ENCODE measurements around the gene DMD.

DMD gene

GRCh38 chrX:31138124-31138523, 2073.2 kb downstream of the DMD start:
- no peak overlapping the region for H3K9ac ChIP-seq (ENCODE audit: low read length in 2 of 2)
- H3K27ac ChIP-seq (ENCODE audit: low read length): no peak overlapping the region
- no peaks in the 10 kb centered on the region for H3K4me1 ChIP-seq (ENCODE audit: control insufficient read depth, insufficient read depth, low read length)
- H3K27me3 ChIP-seq (ENCODE audit: control insufficient read depth in 1 of 2, insufficient read depth in 2 of 2, low read length in 2 of 2): no peaks in the 10 kb centered on the region
- peaks cover 2 to 3% of the 10 kb centered on the region in 2 donors for H3K9me3 ChIP-seq (ENCODE audit: control insufficient read depth in 2 of 2, low read length in 2 of 2)
- peaks cover 3 to 5% of the 10 kb centered on the region in 2 donors for H3K36me3 ChIP-seq (ENCODE audit: control insufficient read depth in 2 of 2, insufficient read depth in 2 of 2, low read length in 2 of 2)
- no peak overlapping the region for H3K4me3 ChIP-seq (ENCODE audit: low read length in 2 of 2)

- H3K4me1 ChIP-seq (ENCODE audit: control insufficient read depth, insufficient read depth, low read length): no peaks in the 10 kb centered on the region
- H3K27me3 ChIP-seq (ENCODE audit: control insufficient read depth in 1 of 2, insufficient read depth in 2 of 2, low read length in 2 of 2): no peaks in the 10 kb centered on the region
- peaks cover 3 to 5% of the 10 kb centered on the region in 2 donors for H3K36me3 ChIP-seq (ENCODE audit: control insufficient read depth in 2 of 2, insufficient read depth in 2 of 2, low read length in 2 of 2)
- no peak overlapping the region for H3K27ac ChIP-seq (ENCODE audit: low read length)
- H3K9ac ChIP-seq (ENCODE audit: low read length in 2 of 2): no peak overlapping the region
- H3K9me3 ChIP-seq (ENCODE audit: control insufficient read depth in 2 of 2, low read length in 2 of 2): peaks cover 2 to 3% of the 10 kb centered on the region in 2 donors
- H3K4me3 ChIP-seq (ENCODE audit: low read length in 2 of 2): no peak overlapping the region
Measured at GRCh38 chrX:31136144-31136611, 2075.2 kb downstream of the DMD start.

GRCh38 chrX:31132821-31133241, 2078.5 kb downstream of the DMD start:
- Histone ChIP-seq H3K9ac (ENCODE audit: low read length in 2 of 2) (no peak overlapping the region), H3K36me3 (ENCODE audit: control insufficient read depth in 2 of 2, insufficient read depth in 2 of 2, low read length in 2 of 2) (peaks cover 0 to 3% of the 10 kb centered on the region in 2 donors), H3K27ac (ENCODE audit: low read length) (no peak overlapping the region), H3K27me3 (ENCODE audit: control insufficient read depth in 1 of 2, insufficient read depth in 2 of 2, low read length in 2 of 2) (no peaks in the 10 kb centered on the region), H3K9me3 (ENCODE audit: control insufficient read depth in 2 of 2, low read length in 2 of 2) (peaks cover 0 to under 1% of the 10 kb centered on the region in 2 donors), H3K4me1 (ENCODE audit: control insufficient read depth, insufficient read depth, low read length) (no peaks in the 10 kb centered on the region), H3K4me3 (ENCODE audit: low read length in 2 of 2) (no peak overlapping the region)

GRCh38 chrX:31130457-31131220, 2080.7 kb downstream of the DMD start:
- Histone ChIP-seq H3K27ac (ENCODE audit: low read length) (no peak overlapping the region), H3K9me3 (ENCODE audit: control insufficient read depth in 2 of 2, low read length in 2 of 2) (no peaks in the 10 kb centered on the region), H3K9ac (ENCODE audit: low read length in 2 of 2) (no peak overlapping the region), H3K4me1 (ENCODE audit: control insufficient read depth, insufficient read depth, low read length) (no peaks in the 10 kb centered on the region), H3K4me3 (ENCODE audit: low read length in 2 of 2) (no peak overlapping the region), H3K27me3 (ENCODE audit: control insufficient read depth in 1 of 2, insufficient read depth in 2 of 2, low read length in 2 of 2) (no peaks in the 10 kb centered on the region), H3K36me3 (ENCODE audit: control insufficient read depth in 2 of 2, insufficient read depth in 2 of 2, low read length in 2 of 2) (no peaks in the 10 kb centered on the region)

- Histone ChIP-seq H3K9me3 (ENCODE audit: control insufficient read depth in 2 of 2, low read length in 2 of 2) (no peaks in the 10 kb centered on the region), H3K27ac (ENCODE audit: low read length) (no peak overlapping the region), H3K4me1 (ENCODE audit: control insufficient read depth, insufficient read depth, low read length) (no peaks in the 10 kb centered on the region), H3K27me3 (ENCODE audit: control insufficient read depth in 1 of 2, insufficient read depth in 2 of 2, low read length in 2 of 2) (no peaks in the 10 kb centered on the region), H3K9ac (ENCODE audit: low read length in 2 of 2) (no peak overlapping the region), H3K4me3 (ENCODE audit: low read length in 2 of 2) (no peak overlapping the region), H3K36me3 (ENCODE audit: control insufficient read depth in 2 of 2, insufficient read depth in 2 of 2, low read length in 2 of 2) (no peaks in the 10 kb centered on the region)
Measured at GRCh38 chrX:31128855-31129254, 2082.5 kb downstream of the DMD start.

- Histone ChIP-seq H3K27ac (ENCODE audit: low read length) (no peak overlapping the region), H3K9me3 (ENCODE audit: control insufficient read depth in 2 of 2, low read length in 2 of 2) (no peaks in the 10 kb centered on the region), H3K4me3 (ENCODE audit: low read length in 2 of 2) (no peak overlapping the region), H3K27me3 (ENCODE audit: control insufficient read depth in 1 of 2, insufficient read depth in 2 of 2, low read length in 2 of 2) (no peaks in the 10 kb centered on the region), H3K4me1 (ENCODE audit: control insufficient read depth, insufficient read depth, low read length) (no peaks in the 10 kb centered on the region), H3K9ac (ENCODE audit: low read length in 2 of 2) (no peak overlapping the region), H3K36me3 (ENCODE audit: control insufficient read depth in 2 of 2, insufficient read depth in 2 of 2, low read length in 2 of 2) (no peaks in the 10 kb centered on the region)
Measured at GRCh38 chrX:31127716-31128115, 2083.6 kb downstream of the DMD start.

GRCh38 chrX:31126205-31126604, 2085.1 kb downstream of the DMD start:
- Histone ChIP-seq H3K4me1 (ENCODE audit: control insufficient read depth, insufficient read depth, low read length) (no peaks in the 10 kb centered on the region), H3K9me3 (ENCODE audit: control insufficient read depth in 2 of 2, low read length in 2 of 2) (no peaks in the 10 kb centered on the region), H3K27ac (ENCODE audit: low read length) (no peak overlapping the region), H3K9ac (ENCODE audit: low read length in 2 of 2) (no peak overlapping the region), H3K4me3 (ENCODE audit: low read length in 2 of 2) (no peak overlapping the region), H3K36me3 (ENCODE audit: control insufficient read depth in 2 of 2, insufficient read depth in 2 of 2, low read length in 2 of 2) (no peaks in the 10 kb centered on the region), H3K27me3 (ENCODE audit: control insufficient read depth in 1 of 2, insufficient read depth in 2 of 2, low read length in 2 of 2) (no peaks in the 10 kb centered on the region)

- Histone ChIP-seq H3K9ac (ENCODE audit: low read length in 2 of 2) (no peak overlapping the region), H3K4me1 (ENCODE audit: control insufficient read depth, insufficient read depth, low read length) (no peaks in the 10 kb centered on the region), H3K36me3 (ENCODE audit: control insufficient read depth in 2 of 2, insufficient read depth in 2 of 2, low read length in 2 of 2) (no peaks in the 10 kb centered on the region), H3K9me3 (ENCODE audit: control insufficient read depth in 2 of 2, low read length in 2 of 2) (no peaks in the 10 kb centered on the region), H3K4me3 (ENCODE audit: low read length in 2 of 2) (no peak overlapping the region), H3K27ac (ENCODE audit: low read length) (no peak overlapping the region), H3K27me3 (ENCODE audit: control insufficient read depth in 1 of 2, insufficient read depth in 2 of 2, low read length in 2 of 2) (no peaks in the 10 kb centered on the region)
Measured at GRCh38 chrX:31124536-31124935, 2086.8 kb downstream of the DMD start.

GRCh38 chrX:31123335-31123734, 2088.0 kb downstream of the DMD start:
- Histone ChIP-seq H3K36me3 (ENCODE audit: control insufficient read depth in 2 of 2, insufficient read depth in 2 of 2, low read length in 2 of 2) (no peaks in the 10 kb centered on the region), H3K9me3 (ENCODE audit: control insufficient read depth in 2 of 2, low read length in 2 of 2) (no peaks in the 10 kb centered on the region), H3K9ac (ENCODE audit: low read length in 2 of 2) (no peak overlapping the region), H3K4me3 (ENCODE audit: low read length in 2 of 2) (no peak overlapping the region), H3K4me1 (ENCODE audit: control insufficient read depth, insufficient read depth, low read length) (no peaks in the 10 kb centered on the region), H3K27ac (ENCODE audit: low read length) (no peak overlapping the region), H3K27me3 (ENCODE audit: control insufficient read depth in 1 of 2, insufficient read depth in 2 of 2, low read length in 2 of 2) (no peaks in the 10 kb centered on the region)

- H3K27me3 ChIP-seq (ENCODE audit: control insufficient read depth in 1 of 2, insufficient read depth in 2 of 2, low read length in 2 of 2): no peaks in the 10 kb centered on the region
- H3K27ac ChIP-seq (ENCODE audit: low read length): no peak overlapping the region
- no peak overlapping the region for H3K9ac ChIP-seq (ENCODE audit: low read length in 2 of 2)
- no peak overlapping the region for H3K4me3 ChIP-seq (ENCODE audit: low read length in 2 of 2)
- no peaks in the 10 kb centered on the region for H3K36me3 ChIP-seq (ENCODE audit: control insufficient read depth in 2 of 2, insufficient read depth in 2 of 2, low read length in 2 of 2)
- H3K9me3 ChIP-seq (ENCODE audit: control insufficient read depth in 2 of 2, low read length in 2 of 2): no peaks in the 10 kb centered on the region
- H3K4me1 ChIP-seq (ENCODE audit: control insufficient read depth, insufficient read depth, low read length): no peaks in the 10 kb centered on the region
Measured at GRCh38 chrX:31117266-31117665, 2094.1 kb downstream of the DMD start.

- no peak overlapping the region for H3K27ac ChIP-seq (ENCODE audit: low read length)
- H3K9me3 ChIP-seq (ENCODE audit: control insufficient read depth in 2 of 2, low read length in 2 of 2): no peaks in the 10 kb centered on the region
- H3K36me3 ChIP-seq (ENCODE audit: control insufficient read depth in 2 of 2, insufficient read depth in 2 of 2, low read length in 2 of 2): no peaks in the 10 kb centered on the region
- H3K9ac ChIP-seq (ENCODE audit: low read length in 2 of 2): no peak overlapping the region
- no peaks in the 10 kb centered on the region for H3K4me1 ChIP-seq (ENCODE audit: control insufficient read depth, insufficient read depth, low read length)
- H3K4me3 ChIP-seq (ENCODE audit: low read length in 2 of 2): no peak overlapping the region
- no peaks in the 10 kb centered on the region for H3K27me3 ChIP-seq (ENCODE audit: control insufficient read depth in 1 of 2, insufficient read depth in 2 of 2, low read length in 2 of 2)
Measured at GRCh38 chrX:31115398-31115797, 2096.0 kb downstream of the DMD start.

All from stomach smooth muscle (tissue), 2 donors.